DMS114 treated with DMSO at 0.1 percent for 48 hours (cell line): ENCODE results near the gene TTC9C.
A peak's percentile ranks its signal among the peaks of the same experiment; 100 is the strongest.
"Not testable (repeated sequence)": the region's sequence is repeated elsewhere in the genome, so short reads cannot be mapped to it uniquely, and the experiment has no call there.

ENCODE experiments used
- DNase-seq: peaks from one replicate; lab custom pipeline; 2025; ENCODE audit not compliant: unreplicated experiment; lab: John Stamatoyannopoulos, UW

TTC9C gene

DNA sequence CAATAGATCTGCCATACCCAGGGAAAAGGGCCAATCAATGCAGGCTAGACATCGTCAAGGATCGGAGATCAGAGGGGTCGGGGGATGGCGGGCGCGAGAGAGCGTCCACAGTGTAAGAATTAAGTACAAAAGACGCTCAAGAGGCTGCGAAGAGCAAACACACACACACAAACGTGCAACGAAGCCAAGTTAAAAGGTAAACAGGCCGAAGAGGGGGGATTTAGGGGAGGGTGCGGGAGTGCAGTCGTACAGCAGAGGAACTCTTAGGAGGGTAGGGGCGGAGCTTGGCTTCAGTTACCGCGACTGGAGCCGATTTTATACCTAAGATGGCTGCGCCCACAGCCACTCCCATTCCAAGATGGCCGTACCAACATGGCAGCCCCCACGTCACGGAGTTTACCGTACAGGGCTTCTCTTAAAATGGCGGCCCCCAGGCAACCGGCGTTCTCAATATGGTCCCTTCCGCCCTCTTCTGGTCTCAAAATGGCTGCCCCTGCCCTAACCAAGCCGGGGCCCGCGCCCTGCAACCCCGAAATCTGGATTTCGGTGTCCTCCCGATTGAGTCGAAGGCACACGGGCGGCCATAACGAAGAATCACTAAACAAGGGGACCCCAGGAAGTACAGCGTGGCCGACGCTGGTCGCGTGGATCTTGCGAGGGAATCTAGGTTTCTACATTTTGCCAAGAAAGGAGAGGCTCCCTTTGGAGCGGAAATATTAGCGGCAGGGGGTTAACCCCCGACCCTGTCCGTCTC is 18.9 kb upstream of the TTC9C start:
- peak; percentile 98 for DNase-seq

DNA sequence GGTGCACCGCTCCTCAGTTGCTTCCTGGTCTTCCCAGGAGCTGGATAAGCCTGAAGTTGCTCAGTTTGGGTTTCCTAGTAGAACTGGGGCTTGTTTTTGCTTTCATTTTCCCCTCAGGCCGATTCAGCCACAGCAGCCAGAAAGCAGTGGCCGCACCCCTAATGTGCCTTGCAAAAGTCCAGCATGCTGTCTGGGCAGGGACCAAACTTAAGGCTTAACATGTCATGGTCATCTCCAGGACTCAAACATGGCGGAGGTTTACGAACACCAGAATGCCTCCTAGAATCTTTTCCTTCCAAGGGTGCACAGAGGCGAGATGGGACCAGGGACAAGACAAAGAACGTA is 18.3 kb upstream of the TTC9C start:
- DNase-seq = peak; percentile 61

DNA sequence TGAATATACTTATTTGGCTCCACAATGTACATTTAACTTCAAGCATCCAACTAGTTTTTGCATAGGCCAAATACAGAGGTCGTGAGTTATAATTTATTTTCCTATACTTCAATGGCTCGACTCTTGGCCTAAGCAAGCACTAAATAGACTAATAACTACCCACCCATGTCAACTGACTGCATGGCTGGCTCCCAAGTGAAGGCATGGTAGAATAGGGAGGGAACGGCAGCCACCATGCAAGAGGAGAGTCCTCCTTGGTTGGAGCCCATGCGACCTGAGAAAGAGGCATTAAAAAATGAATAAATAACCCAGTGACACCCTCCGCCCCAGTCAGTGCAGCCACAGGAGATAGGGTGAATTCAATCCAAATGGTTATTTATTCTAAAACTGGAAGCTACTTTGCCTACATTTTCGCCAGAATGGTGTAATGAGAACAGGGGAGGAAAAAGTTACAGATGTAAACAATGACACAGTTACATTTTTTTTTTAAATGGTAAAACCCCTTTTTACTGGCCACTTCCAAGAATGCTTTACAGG is 15.9 kb upstream of the TTC9C start:
- DNase-seq = no peak

DNA sequence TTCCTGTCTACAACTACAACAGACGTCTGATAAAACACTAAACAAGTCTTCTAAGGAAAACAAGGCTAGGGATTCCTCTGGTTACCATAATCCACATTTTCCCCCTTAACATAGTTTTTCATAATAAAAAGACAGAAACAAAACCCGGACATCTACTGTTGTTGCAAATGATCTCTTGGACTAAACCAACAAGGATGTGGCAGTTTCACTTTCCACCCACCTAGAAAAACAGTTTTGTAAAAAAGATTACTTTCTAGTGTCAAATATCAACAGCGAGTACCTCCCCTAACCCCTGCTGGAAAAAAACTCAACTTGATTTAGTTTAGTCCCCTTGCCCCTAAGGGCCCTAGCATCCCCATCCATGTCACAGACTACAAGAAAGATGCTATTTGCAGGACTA is 15.4 kb upstream of the TTC9C start:
- no peak for DNase-seq

DNA sequence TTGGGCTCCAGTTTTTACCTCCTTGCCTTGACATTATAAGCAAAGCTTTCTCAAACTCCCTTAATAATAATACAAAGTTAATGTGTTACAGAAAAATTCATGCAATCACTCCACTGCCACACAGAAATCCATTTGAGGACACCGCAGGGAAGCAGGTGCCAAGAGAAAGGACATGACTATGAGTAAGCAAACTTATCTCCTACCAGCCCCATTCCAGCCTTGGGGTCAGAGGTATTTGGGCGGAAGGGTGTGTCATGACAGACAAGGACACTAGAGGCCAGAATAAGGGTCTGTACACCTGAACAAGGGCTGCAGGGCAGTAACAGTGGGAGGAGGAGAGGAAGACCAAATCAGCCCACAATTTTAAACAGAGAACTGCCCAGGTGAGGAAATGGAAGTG is 14.9 kb upstream of the TTC9C start:
- DNase-seq = no peak

DNA sequence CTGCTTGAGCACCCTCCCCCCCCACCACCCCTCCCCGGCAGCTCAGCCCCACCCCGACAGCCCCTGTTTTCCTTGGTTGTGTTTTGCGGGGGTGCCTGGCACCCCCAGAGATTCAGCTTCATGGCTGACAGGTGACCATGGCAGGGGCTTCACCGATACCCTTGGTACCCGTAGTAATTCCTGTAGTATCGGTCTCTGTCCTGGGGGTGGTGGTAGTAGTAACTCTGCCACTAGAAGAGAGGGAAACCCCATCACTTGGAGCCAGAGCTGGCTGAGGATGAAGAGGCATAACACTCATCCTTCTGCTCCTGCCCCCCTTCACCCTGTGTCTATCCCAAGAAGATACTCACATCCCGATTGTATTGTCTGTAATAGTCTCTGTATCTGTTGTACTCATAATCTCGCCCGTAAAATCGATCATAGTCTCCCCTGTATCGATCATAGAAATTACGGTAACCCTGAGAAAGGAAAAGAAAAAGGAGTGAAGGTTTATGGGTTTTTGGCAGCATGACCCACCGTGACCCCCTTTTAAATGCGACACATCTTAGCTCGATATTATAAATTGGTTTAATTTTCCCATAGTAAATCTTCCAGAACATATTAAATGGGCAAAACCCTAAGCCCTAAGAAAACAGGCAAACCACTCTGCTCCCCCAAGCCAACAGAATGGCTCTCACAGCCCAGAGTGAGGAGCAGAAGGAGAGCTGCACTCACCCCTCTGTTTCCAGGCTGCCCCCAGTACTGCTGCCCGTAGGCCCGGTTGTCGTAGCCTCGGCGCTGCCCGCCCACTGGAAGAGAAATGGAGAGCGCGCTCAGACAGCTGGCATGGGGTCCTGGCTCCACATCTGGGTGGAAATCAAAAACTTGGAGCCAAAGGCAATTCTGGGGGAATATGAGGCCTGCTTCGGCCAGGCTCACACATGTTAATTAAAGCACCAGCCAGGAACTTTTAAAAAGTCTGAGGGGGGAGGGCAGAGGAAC is 12.8 kb upstream of the TTC9C start:
- no peak for DNase-seq

DNA sequence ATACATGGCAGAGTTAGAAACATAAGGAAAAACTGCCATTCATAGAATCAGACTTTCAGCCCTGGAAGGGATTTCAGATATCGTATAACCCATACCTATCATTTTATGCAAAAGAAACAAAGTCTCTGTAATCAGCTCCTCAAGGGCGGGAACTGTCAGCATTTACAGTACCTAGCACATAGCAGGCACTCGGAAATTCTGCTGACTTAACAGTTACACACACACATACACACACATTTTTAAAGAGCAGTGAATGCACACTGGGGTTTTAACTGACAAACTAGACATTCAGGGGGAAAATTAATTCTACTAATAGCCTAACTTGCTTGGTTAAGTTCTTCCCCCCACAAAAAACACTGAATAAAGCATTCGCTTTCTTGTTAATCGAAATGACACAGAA is 12.1 kb upstream of the TTC9C start:
- DNase-seq = no peak

DNA sequence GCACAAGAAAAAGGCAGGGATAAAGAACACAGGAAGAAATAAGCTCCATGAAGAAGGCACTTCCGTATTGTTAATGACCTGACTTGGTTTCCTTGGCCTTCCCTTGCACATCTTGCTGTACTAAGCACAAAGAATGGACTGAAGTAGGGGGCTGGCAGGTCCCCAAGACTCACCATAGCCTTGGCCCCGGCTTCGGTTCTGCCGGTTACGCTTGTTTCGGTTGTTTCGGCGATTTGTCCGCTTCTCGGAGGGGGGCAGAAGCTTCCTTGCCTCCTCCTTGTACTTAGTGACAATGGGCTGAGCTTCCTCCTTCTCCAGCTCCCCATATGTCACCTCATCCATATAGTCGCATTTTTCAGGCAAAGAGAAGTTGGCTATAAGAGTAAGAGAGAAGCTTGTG is 11.5 kb upstream of the TTC9C start:
- no peak for DNase-seq

DNA sequence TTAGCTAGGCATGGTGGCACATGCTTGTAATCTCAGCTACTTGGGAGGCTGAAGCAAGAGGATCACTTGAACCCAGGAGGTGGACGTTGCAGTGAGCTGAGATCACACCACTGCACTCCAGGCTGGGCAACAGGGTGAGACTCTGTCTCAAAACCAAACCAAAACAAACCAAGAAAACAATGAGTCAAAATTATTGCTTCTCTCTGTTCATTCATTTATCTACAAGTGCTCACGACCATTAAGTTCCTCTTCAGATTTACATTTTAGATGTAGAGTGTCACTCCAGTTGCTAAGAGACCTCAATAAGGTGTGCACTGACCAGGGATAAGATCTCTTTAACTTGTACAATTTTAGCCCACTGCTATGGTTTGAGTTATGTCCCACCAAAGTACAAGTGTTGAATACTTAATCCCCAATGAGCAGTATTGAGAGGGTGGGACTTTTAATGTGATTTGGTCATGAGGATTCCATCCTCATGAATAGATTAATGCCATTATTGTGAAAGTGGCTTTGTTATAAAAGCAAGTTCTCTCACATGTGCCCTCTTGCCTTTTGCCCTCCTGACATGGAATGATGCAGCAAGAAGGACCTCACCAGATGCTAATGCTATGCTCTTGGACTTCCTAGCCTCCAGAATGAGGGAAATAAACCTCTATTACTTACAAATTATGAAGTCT is 8.8 kb upstream of the TTC9C start:
- no peak for DNase-seq

DNA sequence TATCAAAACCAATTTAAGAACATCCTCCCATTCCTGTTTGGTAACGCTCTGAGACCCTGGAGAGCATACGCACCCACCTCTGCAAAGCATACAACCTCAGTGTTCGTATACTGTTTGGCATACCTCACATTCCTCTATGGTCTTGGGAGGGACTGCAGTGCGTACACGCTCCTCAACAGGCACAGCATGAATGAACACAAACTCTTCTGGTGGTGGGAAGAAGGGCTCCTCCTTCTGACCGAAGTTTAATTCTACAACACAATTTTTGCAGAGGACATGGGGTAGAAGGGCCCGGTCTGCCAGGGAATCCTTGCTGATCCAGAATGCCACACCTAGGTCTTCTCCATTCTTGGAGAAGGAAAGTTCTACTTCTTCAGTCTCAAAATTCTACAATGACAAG is 6.3 kb upstream of the TTC9C start:
- DNase-seq = no peak

DNA sequence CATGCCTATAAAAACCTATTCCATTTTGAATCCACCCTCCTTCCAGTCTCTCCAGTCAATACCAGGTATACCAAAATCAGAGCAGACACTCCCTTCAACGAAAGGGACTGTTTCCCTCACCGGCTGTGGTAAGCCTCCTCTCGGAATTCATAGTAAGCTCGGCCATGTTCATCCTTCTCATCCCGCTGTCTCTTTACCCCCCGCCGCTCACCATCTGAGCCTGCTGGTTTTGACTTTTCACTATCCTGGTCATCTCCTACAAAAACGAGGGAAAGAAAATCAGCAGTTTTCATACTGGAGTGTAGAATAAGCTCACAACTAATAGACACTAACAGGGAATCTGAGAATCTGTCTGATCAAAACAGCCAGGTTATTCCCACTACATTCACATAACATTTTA is 4.1 kb upstream of the TTC9C start:
- DNase-seq = no peak

DNA sequence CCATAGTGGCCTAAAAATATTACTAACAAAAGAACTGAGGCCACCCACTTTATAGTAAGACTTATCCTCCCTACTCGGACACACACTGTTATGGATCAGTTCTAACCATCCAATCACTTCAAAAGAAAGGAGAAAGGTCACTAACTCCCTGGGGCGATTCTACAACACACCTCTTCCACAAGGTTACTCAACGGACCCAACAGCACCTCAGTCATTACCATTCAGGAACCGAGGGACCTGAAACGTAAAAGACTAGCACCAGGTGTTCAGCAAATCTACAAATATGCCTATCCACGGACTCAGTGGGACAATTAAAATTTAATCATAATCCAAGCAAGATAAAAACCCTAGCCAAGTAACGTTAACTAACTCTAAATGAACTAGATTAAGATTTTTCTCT is 2.6 kb upstream of the TTC9C start:
- no peak for DNase-seq

DNA sequence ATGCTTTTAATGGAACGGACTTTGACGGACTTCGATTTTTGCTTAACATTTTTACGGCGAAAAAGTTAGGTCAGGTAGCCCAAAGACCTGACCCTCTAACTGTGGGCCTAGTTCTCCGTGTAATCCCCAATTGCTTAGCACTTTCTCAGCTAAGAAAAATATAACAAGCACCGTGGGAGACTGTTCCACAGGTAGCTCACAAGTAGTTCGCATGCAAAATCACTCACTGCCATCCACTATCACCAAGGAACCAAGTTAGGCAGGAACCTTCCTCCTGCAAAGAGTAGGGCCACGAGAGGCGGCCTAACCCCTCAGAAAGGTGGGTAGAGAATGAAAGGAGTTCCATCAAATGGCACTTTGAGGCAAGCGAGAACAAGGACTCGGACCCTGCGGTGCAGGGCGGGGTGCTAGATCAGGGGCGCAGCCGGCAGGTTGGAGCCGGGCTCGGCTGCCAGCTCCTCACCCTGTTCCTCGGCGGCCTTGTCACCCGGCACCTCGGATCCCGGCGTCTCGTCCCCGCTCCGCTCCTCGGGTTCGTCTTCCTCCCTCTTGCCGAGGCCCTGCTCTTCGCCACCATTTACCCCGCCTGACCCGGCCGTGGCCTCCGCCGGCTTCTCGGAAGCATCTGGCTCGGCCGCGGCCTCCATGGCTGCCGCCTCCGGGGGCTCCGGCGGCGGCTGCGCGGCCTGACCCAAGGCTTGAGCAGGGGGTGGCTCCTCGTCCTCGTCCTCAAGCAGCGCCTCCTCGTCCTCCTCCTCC is 2.0 kb upstream of the TTC9C start:
- DNase-seq = no peak

DNA sequence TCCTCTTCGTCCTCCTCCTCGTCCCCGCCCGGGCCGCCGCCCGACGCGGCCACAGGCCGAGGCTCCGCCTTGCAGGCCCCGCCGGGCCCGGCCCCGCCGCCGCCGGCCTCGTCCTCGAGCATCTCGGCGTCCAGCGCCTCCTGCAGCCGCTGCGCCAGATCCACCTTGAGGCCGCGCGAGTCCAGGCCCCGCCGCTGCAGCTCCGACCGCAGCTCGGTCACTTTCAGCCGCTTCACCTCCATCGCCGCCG is 1.4 kb upstream of the TTC9C start:
- no peak for DNase-seq

DNA sequence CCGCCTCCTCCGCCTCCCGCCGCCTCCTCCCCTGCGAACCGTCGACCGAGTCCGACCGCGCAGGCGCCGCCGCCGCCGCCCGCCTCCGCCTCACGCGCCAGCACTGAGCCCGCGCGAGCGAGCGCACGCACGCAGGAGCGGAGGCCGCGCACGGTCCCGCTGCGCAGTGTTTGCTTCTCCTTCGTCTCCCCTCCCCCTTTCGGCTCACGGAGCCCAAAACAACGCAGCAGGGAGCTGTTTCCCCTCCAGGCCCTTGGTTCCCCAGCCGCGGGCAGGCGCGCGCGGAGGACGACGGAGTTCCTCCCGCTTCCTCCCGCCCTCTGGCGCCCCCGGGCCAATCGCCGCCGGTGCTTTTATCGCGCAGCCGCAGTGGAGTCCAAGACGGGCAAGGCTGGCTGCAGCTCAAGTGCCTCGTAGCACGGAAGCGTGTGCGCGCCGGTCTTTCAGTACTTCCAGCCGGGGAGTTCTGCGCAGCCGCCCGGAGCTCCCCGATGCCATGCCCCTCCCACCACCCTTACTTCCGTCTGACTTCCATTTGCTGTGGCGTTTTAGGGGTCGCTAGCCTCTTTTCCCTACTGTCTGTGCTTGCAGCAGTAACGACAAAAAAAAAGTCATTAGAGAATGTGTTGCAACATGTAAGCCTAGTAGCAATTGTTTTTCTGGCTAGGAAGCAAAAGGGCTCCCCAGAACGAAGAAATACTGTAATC is 968 bp upstream of the TTC9C start, which contains the start of gene HNRNPUL2:
Gene HNRNPUL2, minus strand, starts transcription at position 293 of the 707 bp plus-strand sequence. CDS start 301 bp downstream, outside the sequence.
- DNase-seq = peak; percentile 98

DNA sequence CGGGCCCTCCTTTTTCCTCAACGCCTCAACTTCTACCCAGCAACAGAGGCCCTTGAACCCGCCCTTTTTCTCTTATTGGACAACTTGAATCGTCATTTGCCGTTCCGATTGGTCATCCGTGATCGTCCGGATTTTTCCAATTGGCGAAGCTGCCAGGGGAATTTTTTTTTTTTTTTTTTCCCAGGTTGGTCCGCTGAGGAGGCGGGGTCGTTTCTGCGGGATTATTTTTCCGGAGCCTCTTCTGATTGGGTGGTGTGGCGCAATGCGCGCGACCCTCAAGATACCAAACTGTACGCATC is 465 bp upstream of the TTC9C start:
- DNase-seq = peak; percentile 99

DNA sequence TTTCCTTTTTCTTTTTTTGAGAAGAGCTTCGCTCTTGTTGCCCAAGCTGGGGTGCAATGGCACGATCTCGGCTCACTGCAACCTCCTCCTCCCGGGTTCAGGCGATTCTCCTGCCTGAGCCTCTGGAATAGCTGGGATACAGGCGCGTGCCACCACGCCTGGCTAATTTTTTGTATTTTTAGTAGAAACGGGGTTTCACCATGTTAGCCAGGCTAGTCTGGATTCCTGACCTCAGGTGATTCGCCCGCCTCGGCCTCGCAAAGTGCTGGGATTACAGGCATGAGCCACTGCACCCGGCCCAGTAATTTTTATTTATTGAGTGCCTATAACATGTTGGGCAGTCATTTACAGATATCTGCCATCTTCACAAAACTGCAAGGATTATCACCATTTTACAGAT is 1.8 kb downstream of the TTC9C start:
- not testable (repeated sequence) for DNase-seq

DNA sequence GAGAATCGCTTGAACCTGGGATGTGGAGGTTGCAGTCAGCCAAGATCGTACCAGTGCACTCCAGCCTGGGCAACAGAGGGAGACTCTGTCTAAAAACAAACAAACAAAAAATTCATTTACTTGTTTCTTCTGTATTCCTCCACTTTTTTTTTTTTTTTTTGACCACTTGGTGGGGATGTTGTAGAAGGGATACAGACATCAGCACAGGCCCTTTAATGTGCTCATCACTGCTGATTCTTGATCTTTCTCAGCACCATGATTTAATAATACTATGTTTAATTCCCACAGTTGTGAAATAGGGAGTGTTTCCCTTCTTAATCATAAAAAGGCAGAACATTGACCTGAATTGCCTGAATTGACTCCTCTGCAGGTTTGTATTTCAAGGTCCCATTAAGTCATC is 4.5 kb downstream of the TTC9C start:
- DNase-seq = peak; percentile 47

DNA sequence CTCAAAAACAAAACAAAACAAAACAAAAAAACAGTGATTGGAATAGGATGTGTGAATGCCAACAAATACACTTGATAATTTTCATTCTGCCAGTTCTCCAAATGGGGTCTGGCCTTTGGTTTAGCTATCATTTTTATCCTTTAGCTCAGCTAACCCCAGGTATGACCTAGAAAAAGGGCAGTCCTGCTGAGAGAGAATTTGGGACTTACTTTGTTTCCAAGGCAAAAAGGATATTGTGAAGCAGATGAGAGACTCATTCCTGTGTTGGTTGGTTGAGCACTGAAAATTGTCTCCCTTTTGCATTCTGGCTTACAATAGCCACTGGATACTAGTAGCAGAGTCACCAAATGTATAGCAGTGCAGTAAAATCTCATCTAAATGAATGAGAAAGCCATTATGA is 8.9 kb downstream of the TTC9C start:
- no peak for DNase-seq

DNA sequence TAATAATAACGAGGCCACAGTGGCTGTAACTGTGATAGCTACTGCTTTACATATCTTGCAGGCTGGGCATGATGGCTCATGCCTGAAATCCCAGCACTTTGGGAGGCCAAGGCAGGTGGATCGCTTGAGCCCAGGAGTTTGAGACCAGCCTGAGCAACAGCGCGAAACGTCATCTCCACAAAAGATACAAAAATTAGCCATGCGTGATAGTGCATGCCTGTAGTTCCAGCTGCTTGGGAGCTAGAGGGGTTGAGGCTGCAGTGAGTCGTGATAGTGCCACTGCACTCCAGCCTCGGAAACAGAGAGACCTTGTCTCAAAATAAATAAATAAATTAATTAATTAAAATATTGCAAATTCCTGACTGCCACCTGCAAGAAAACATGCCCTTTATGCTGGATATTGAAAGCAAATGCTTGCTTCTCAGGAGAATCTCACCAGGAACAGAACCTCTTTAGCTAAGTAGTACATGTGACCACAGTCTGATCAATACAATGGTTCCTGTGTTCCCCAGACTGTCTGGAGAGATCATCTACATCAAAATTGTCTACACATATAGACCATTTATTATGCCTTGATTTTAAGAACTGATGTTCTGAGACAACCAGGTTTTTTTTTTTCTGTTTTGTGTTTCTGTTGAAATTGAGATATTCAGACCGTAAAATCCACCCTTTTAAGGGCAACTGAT is 19.3 kb downstream of the TTC9C start:
- DNase-seq = no peak
